ENCODE data around the gene MASP2.

DNA sequence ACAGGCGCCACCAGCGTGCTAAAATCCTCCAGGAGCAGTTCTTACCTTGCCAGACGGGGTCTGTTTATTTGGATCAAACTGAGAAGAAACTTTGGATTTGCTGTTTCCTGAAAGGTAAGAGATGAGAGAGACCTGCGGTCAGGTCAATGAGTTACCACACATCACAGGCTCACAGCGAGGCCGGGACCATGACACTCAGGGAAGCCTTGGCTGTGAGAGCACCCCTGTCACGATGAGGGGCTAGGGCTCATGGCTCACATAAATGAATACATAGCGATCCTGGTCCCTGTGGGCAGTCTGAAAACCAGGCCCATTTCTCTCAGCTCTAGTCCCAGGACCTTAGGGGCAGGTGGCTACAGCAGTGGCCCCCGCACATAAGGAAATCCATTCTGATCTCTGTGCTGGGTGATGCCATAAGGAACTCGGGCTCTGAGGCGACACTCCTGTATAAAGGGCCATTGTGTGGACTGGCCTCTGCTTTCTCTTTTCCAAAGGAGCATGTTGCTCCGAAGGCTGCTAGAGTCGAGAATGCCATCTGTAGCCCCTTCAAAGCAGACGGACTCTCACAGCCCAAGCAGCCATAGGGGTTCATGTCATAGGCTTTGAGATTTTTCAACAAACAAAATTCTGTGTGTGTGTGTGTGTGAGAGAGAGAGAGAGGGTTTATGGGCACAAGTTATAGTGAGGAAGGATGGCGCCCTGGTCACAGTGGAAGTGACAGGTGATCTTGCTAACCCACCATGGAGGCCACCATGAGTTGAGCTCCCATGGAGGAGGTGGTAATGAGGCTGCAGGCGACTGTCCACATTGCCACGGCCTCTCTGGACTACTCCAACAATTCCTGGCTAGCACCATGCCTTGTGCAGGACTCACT lies 21.8 kb upstream of the MASP2 start:
- TF ChIP-seq EZH2phosphoT487 (IDR thresholded peaks at IDR 0.05; ENCODE audit: low read depth), result no peak
- TF ChIP-seq, protein P1, sequence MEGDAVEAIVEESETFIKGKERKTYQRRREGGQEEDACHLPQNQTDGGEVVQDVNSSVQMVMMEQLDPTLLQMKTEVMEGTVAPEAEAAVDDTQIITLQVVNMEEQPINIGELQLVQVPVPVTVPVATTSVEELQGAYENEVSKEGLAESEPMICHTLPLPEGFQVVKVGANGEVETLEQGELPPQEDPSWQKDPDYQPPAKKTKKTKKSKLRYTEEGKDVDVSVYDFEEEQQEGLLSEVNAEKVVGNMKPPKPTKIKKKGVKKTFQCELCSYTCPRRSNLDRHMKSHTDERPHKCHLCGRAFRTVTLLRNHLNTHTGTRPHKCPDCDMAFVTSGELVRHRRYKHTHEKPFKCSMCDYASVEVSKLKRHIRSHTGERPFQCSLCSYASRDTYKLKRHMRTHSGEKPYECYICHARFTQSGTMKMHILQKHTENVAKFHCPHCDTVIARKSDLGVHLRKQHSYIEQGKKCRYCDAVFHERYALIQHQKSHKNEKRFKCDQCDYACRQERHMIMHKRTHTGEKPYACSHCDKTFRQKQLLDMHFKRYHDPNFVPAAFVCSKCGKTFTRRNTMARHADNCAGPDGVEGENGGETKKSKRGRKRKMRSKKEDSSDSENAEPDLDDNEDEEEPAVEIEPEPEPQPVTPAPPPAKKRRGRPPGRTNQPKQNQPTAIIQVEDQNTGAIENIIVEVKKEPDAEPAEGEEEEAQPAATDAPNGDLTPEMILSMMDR (IDR thresholded peaks at IDR 0.05; ENCODE audit: low read depth, low read length), result no peak

All from OCI-LY3 (cell line).